Posterior vena cava (tissue), 2 donors: ENCODE results near the gene SERPINB3. TPM values are rescaled to one million over a fixed set of nuclear protein-coding genes. Genes with fewer than 3 reads are reported as not detected.
"Not testable (repeated sequence)": the region's sequence is repeated elsewhere in the genome, so short reads cannot be mapped to it uniquely, and the experiment has no call there.

ENCODE experiments used
- DNase-seq: peaks from one replicate; pipeline ENCODE4 v3.0.0-alpha.2; 2020; ENCODE audit warnings: low spot score
- intact Hi-C, 2 donors: fragments of 100-400 bp; cut with DNase I; formaldehyde crosslinking; loops; one replicate each; pipeline versions ENCODE4 v1.14.1 to v1.14.2; 2022 to 2023
- total RNA-seq, 2 donors: library from RNA; stranded (reverse); fragmentation: NEBNext Ultra II Directional; extraction: Animal tissue kit (Norgen Biotek cat#: 25700); gene quantifications; one replicate each; pipeline ENCODE4 v1.2.1, GENCODE V29; 2021
- donor health status: DM: yes; HTN: yes; CAD: no.
- donor health status: DM: yes; HTN: yes; CAD: no.

The SERPINB3 gene
- total RNA-seq, 2 donors from 2014 or later, result not detected

DNA sequence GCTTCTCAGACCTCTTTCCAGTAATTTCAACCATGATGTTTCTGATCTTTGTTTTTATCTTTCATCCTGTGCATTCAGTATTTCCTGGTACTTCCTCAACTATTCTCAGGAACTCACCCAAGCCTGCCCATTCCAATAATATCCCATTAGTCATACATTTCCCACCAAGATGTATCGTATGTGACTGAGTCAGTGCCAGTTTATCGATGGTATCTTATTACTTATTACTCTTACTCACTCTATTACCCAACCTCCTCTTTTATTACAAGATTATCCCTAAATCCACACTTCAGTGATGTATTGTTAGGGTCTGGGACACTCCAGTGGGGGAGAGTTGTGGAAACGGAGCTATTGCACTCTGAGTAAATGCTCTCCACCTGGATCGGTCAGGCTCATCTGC, 2.8 kb downstream of the SERPINB3 start:
- DNase-seq, intact Hi-C loops: not testable (repeated sequence)

GRCh38 chr18:63650271-63650670, 11.4 kb downstream of the SERPINB3 start:
- intact Hi-C loops, DNase-seq: not testable (repeated sequence)

DNA sequence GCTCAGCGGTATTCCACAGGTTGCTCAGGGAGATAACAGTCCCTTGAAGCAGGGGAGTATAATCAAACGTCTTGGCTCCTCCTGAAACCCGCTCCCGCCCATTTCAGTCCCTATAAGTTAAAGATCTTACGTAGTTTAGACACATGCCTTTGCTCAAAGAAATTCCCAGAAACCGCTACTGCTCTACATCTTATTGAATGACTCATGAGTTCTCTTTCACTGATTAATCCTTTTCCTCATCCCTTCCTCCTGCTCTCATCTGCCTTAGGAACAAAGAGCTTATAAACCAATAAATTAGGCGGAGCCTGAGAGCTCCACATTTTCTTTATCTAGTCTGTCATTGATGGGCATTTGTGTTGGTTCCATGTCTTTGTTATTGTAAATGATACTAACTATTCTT, 13.5 kb downstream of the SERPINB3 start:
- intact Hi-C loops, result no loop called here
- DNase-seq, result no peak

- DNase-seq, result no peak
- intact Hi-C loops, result no loop called here
Measured at GRCh38 chr18:63646936-63647335, 14.8 kb downstream of the SERPINB3 start.

DNA sequence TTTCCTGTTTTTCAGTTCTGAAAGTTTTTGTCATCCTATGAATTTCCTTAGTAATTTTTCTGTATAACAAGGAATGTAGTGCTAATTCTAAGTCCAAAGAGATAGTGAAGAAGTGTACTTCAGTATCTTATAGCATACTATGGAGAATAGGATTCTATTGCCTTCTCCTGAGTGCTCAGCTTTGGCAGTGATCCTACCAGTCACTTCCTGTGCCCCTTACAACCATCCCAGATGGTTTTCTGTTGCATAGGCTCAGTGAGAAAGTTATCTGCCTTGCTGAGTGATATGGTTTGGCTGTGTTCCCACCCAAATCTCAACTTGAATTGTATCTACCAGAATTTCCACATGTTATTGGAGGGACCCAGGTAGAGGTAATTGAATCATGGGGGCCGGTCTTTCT, 17.0 kb downstream of the SERPINB3 start:
- DNase-seq, intact Hi-C loops: not testable (repeated sequence)

GRCh38 chr18:63644142-63644541, 17.6 kb downstream of the SERPINB3 start, which contains the start of gene SERPINB4:
Gene SERPINB4, minus strand, starts transcription at chr18:63644256. Its CDS starts 679 bp downstream, at chr18:63643577.
- intact Hi-C loops, DNase-seq: not testable (repeated sequence)

DNA sequence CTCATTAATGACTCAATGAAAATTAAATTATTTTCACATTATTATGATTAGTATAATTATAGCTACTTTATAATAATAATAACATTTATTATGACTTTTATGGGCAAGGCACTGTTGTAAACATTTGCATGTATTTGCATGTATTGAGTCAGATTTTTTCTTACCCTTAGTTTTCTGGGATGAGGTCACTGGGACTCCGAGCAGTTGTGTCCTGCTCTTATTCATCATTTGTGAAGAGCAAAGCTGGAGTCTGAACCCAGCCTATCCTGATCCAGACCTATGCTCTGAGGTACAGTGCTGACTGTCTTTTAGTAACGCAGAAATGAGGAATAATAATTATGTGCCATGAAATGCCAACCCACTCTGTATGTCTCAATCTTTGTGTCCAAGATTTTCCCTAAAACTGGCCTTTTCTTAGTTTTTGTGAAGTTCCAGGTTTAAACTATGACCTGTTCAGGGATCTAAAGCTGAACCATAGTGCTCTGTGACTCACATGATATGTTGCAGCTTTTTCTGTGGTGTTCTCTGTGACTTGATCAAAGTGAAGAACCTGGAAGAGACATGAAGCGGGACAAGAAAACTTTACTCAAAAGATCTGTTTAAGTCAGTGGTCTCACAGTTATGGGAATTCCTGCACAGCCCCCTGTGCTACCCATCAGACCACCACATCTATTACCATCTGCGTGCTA, 18.9 kb downstream of the SERPINB3 start:
- intact Hi-C loops, DNase-seq: not testable (repeated sequence)

GRCh38 chr18:63641157-63641680, 20.5 kb downstream of the SERPINB3 start:
- DNase-seq, intact Hi-C loops: not testable (repeated sequence)

- no peak for DNase-seq
- intact Hi-C loops, result no loop called here
Measured at GRCh38 chr18:63637703-63638102, 24.0 kb downstream of the SERPINB3 start.

DNA sequence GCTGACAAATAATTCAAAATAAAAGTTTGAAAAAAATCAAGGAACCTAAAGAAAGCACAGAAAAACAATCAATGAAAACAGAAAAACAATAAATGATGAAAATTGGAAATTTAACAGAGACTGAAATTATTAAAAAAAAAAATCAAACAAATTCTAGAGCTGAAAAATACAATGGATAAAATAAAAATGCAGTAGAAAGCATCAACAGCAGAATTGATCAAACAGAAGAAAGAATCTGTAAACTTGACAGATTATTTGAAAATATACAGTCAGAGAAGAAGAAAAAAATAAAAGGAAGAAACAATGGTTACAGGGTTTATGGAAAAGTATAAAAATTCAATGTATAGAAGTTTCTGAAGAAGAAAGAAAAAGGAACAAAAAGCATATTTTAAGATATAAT, 33.9 kb downstream of the SERPINB3 start:
- intact Hi-C loops, result no loop called here

DNA sequence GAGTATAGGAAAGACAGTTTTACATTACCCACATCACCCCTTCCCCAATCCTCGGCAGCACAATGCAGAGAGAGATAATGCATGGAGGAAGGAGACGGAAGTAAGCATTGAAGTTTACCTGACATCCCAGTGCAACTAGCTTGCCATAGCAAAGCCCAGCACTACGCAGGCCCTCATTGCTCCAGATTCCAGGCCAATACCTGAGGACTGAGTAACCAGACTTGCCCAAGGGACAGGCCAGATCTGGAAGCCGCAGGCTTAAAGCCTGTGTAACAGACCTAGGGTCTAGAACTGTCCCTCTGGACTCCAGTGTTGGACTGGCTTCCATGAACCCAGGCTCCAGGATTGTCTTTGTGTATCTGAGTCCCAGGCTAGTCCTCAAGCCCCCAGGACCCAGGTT, 35.3 kb downstream of the SERPINB3 start:
- no peak for DNase-seq
- intact Hi-C loops, result no loop called here

More for the DNA sequence above, 33.9 kb downstream of the SERPINB3 start:
- no peak for DNase-seq

DNA sequence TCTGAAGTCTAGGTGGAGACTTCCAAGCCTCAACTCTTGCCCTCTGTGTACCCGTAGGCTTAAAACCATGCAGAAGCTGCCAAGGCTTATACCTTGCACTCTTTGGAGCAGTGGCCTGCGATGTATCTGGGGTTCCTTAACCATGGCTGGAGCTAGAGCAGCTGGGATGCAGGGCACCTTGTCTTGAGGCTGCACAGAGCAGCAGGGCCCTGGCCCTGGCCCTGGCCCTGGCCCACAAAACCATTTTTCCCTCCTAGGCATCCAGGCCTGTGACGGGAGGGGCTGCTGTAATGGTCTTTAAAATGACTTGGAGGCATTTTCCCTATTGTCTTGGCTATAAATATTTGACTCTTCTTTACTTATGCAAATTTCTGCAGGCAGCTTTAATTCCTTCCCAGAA, 36.8 kb downstream of the SERPINB3 start:
- intact Hi-C loops, result loop anchor here in 1 of 2 donors (5.0 kb wide), 1 partner anchor 243 kb away; no protein-coding TSS in a partner anchor
- no peak for DNase-seq

GRCh38 chr18:63619661-63620060, 42.0 kb downstream of the SERPINB3 start:
- no peak for DNase-seq
- intact Hi-C loops, result loop anchor here in 1 of 2 donors (5.0 kb wide), 1 partner anchor 237 kb away; no protein-coding TSS in a partner anchor

DNA sequence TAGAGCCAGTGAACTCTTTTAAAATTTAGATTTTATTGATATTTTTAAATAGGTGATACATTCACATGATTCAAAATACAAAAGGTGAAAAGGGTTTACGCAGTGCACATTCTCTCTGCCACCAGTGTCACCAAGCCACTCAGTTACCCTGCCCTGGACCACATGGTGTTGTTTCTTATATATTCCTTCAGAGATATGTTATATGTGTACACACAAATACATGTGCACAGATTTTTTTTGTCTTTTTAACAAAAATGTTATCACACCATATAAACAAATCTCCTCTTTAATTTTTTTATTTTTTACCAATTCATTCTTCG, 43.8 kb downstream of the SERPINB3 start:
- intact Hi-C loops, result no loop called here
- DNase-seq, result no peak

GRCh38 chr18:63617049-63617914, 44.4 kb downstream of the SERPINB3 start:
- intact Hi-C loops, result no loop called here
- DNase-seq, result no peak

DNA sequence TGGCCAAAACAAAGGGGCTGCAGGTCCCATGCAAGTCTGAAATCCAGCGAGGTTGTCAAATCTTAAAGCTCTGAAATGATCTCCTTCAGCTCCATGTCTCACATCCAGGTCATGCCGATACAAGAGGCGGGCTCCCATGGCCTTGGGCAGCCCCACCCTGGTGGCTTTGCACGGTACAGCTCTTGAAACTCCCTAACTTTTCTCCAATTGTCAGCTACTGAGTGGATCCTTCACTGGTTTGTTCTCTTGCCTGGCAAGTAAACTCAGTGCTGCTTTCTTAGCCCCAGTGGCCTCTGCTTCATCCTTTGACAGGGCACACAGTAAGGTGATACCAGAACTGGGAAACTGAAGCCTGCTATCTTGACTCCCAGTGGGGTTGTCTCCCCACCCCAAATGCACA, 48.3 kb downstream of the SERPINB3 start:
- DNase-seq, result no peak
- intact Hi-C loops, result no loop called here

GRCh38 chr18:63606526-63606925, 55.2 kb downstream of the SERPINB3 start:
- DNase-seq, result no peak
- intact Hi-C loops, result no loop called here
